ENCODE measurements around the gene TMEM151A. TPM values are rescaled to one million over a fixed set of nuclear protein-coding genes. Genes with fewer than 3 reads are reported as not detected.
A peak's percentile ranks its signal among the peaks of the same experiment; 100 is the strongest.

TMEM151A gene
- total RNA-seq, 4 donors from 2014 or later: 0.20 to 1.1 (median 0.22) TPM; not detected in 1

DNA sequence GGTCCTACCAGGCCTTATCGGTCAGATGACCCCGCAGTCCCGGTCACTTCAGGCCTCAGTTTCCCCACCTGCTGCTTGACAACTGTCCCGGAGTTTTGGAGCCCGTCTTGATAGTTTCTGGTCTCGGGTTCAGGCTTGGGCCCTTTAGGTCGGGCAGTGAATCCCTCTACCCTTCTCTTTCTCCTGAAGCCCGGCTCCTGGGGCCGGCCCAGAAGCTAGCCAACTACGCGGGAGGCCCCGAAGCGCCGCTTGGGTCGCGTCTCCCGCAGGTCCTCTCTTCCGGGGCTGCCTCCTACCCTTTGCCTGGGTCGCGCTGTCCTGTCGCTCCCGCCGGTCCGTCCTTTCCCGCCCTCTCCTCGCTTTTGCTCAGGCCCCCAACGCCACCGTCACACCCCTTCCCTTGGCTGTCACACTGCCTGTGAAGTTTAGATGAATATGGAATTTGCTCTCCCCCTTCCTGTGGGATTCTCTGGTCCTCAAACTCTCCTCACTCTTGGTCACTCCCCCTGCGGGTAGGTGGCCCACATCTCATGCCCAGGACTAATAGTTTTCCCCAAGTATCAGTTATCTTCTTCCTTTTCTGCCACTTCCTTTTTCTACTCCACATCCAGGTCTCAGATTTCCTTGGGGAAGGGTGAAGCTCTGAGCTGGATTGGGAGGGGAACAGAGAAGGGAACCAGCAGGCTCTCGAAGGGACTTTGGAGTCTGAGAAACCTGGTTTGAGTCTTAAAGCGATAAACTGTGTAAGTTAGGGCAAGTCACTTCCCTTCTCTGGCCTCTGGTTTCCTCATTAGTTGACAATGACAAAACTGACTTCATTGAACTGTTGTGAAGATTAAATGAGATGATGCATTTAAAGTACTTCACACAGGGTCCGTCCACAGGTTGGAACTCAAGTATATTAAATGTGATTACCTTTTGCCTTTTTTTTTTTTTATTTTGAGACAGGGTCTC lies 22.5 kb upstream of the TMEM151A start:
- Histone ChIP-seq H3K27me3 (no peaks in the 10 kb centered on the region), H3K27ac (peak overlapping the region; percentile 94 to 97 (median 96)), H3K36me3 (peaks cover 28 to 32% of the 10 kb centered on the region in 2 donors), H3K4me3 (replicated peaks in 1 of 3) (peak overlapping the region; percentile 50 to 84 (median 63)), H3K4me1 (peaks cover 15 to 24% of the 10 kb centered on the region in 2 donors), H3K9me3 (no peaks in the 10 kb centered on the region)
- TF ChIP-seq, protein P1, sequence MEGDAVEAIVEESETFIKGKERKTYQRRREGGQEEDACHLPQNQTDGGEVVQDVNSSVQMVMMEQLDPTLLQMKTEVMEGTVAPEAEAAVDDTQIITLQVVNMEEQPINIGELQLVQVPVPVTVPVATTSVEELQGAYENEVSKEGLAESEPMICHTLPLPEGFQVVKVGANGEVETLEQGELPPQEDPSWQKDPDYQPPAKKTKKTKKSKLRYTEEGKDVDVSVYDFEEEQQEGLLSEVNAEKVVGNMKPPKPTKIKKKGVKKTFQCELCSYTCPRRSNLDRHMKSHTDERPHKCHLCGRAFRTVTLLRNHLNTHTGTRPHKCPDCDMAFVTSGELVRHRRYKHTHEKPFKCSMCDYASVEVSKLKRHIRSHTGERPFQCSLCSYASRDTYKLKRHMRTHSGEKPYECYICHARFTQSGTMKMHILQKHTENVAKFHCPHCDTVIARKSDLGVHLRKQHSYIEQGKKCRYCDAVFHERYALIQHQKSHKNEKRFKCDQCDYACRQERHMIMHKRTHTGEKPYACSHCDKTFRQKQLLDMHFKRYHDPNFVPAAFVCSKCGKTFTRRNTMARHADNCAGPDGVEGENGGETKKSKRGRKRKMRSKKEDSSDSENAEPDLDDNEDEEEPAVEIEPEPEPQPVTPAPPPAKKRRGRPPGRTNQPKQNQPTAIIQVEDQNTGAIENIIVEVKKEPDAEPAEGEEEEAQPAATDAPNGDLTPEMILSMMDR (IDR thresholded peaks at IDR 0.05): no peak
- no peak for TF ChIP-seq POLR2A (IDR thresholded peaks at IDR 0.05)
- DNase-seq: peak in 1 of 2 donors; percentile 29
- 5% methylated on average over 24 to 32 of the region's 32 CpGs for WGBS, 2 donors
- intact Hi-C loops (cut with DNase I): no loop called here

DNA sequence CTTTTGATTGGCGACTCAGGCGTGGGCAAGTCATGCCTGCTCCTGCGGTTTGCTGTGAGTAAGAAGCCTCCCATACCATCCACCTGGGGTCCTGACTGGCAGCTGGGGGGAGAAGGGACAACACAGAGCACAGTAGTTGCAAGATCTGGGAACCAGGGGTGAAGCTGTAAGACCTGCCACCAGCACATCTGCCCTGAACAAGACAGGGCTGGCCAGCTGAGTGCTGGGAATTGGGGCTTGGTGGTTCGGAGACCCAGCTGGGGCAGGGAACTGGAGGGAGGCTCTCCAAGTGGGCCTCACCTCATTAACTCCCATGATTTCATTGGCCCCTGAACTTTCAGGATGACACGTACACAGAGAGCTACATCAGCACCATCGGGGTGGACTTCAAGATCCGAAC lies 19.9 kb upstream of the TMEM151A start:
- 88 to 94% methylated on average over 6 to 7 of the region's 7 CpGs for WGBS, 2 donors
- Histone ChIP-seq H3K27me3 (no peaks in the 10 kb centered on the region), H3K36me3 (peaks cover 45 to 48% of the 10 kb centered on the region in 2 donors), H3K4me1 (peaks cover 15 to 19% of the 10 kb centered on the region in 2 donors), H3K4me3 (replicated peaks in 1 of 3) (no peak overlapping the region), H3K9me3 (no peaks in the 10 kb centered on the region), H3K27ac (no peak overlapping the region)
- TF ChIP-seq, protein P1 (IDR thresholded peaks at IDR 0.05): no peak
- no peak for TF ChIP-seq POLR2A (IDR thresholded peaks at IDR 0.05)
- intact Hi-C loops (cut with DNase I): no loop called here
- DNase-seq: no peak

DNA sequence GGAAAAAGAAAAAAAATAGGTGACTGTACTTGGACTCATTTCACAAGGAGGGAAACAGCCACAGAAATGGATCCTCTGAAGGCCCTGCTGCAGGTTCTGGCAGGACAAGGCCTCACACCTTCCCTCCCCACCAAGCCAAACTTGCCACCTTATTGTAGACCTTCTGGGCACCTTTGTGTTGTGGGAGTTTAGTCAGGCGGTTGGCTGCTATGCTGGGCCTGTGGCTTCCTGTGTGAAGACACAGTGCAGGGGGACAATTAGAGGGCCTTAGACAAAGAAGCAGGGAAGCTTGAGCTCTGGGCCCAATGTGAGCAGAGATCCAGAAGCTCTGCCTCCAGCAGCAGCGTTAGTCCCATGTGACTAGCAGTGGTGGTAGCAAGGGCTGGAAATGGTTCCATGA lies 19.1 kb upstream of the TMEM151A start:
- H3K9me3 ChIP-seq: no peaks in the 10 kb centered on the region
- intact Hi-C loops (cut with DNase I): no loop called here
- peaks cover 12 to 18% of the 10 kb centered on the region in 2 donors for H3K4me1 ChIP-seq
- DNase-seq: no peak
- H3K36me3 ChIP-seq: peaks cover 45 to 48% of the 10 kb centered on the region in 2 donors
- H3K27ac ChIP-seq: no peak overlapping the region
- H3K4me3 ChIP-seq (replicated peaks in 1 of 3): no peak overlapping the region
- H3K27me3 ChIP-seq: no peaks in the 10 kb centered on the region
- TF ChIP-seq, protein P1 (IDR thresholded peaks at IDR 0.05): no peak
- TF ChIP-seq POLR2A (IDR thresholded peaks at IDR 0.05): no peak
- WGBS, 2 donors: 86 to 90% methylated on average over 2 of the region's 2 CpGs

DNA sequence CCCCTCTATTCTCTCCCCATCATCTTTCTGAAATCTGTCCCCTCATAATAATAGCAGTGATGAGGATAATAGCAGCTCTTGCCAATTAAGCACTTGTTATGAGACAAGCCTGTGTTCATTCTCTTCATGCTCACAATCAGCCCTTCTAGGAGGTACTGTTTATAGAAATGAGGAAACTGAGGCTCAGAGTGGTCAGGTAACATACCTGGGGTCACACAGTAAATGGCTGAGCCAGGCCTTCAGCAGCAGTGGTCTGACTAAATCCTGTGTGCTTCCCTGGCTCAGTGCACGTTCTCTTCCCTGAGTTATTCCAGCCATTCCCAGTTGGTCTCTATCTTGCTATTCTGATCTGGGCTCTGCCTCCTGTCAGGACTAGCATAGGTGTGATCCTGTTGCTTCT lies 17.5 kb upstream of the TMEM151A start:
- no peak for TF ChIP-seq POLR2A (IDR thresholded peaks at IDR 0.05)
- TF ChIP-seq, protein P1 (IDR thresholded peaks at IDR 0.05): no peak
- Histone ChIP-seq H3K4me3 (replicated peaks in 1 of 3) (no peak overlapping the region), H3K36me3 (peaks cover 45 to 48% of the 10 kb centered on the region in 2 donors), H3K27me3 (no peaks in the 10 kb centered on the region), H3K9me3 (no peaks in the 10 kb centered on the region), H3K27ac (no peak overlapping the region), H3K4me1 (peaks cover 12 to 25% of the 10 kb centered on the region in 2 donors)
- 73 to 88% methylated on average over 1 of the region's 1 CpG for WGBS, 2 donors
- intact Hi-C loops (cut with DNase I): no loop called here
- no peak for DNase-seq

DNA sequence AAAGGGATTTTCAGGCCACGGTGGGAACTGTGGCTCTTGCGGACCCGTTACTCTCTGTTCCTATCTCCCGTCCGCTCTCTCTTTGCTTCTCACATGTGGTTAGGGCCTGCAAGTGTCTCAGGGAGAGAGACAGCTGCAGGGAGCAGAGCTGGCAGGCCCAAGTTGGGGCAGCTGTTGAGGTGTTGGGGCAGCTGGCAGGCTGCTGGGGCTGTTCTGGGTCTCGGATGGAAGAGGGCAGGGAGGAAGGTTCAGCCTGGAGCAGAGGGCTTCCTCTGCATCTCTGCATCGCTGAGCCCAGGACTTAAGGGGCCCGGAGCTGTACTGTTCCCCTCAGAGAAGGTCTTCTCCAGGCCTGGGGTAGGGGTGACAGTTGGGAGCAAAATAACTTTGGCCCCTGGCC lies 16.3 kb upstream of the TMEM151A start:
- Histone ChIP-seq H3K36me3 (peaks cover 45 to 48% of the 10 kb centered on the region in 2 donors), H3K4me1 (peaks cover 4 to 16% of the 10 kb centered on the region in 2 donors), H3K9me3 (no peaks in the 10 kb centered on the region), H3K27me3 (no peaks in the 10 kb centered on the region), H3K27ac (no peak overlapping the region), H3K4me3 (replicated peaks in 1 of 3) (no peak overlapping the region)
- DNase-seq: no peak
- TF ChIP-seq, protein P1 (IDR thresholded peaks at IDR 0.05): no peak
- no peak for TF ChIP-seq POLR2A (IDR thresholded peaks at IDR 0.05)
- intact Hi-C loops (cut with DNase I): no loop called here
- WGBS, 2 donors: 95 to 99% methylated on average over 7 to 8 of the region's 8 CpGs
